Hematopoietic multipotent progenitor cell treated with erythropoietin and hydrocortisone succinate and interleukin-3 and kit ligand, for 6 days (in vitro differentiated cells): ENCODE data around the gene PPM1K.

Experiments
- DNase-seq: peaks from one replicate; pipeline ENCODE4 v3.0.0-alpha.2; 2015

The PPM1K gene

GRCh38 chr4:88216395-88216794 lies 68.0 kb downstream of the PPM1K start:
- DNase-seq: no peak

GRCh38 chr4:88215351-88215750 lies 69.0 kb downstream of the PPM1K start:
- DNase-seq: no peak

- DNase-seq: no peak
These were observed 72.2 kb downstream of the PPM1K start for GRCh38 chr4:88212253-88212561.

- peak; percentile 85 for DNase-seq
These were observed 72.7 kb downstream of the PPM1K start for GRCh38 chr4:88211473-88212252.

- peak; percentile 8 for DNase-seq
These were observed 76.2 kb downstream of the PPM1K start for GRCh38 chr4:88208156-88208555.
